GM20431 (cell line): ENCODE data around the gene TMEM165.

Experiments
- in situ Hi-C: fragments of 300-500 bp; cut with MseI, MboI; formaldehyde crosslinking; loops from one replicate; pipeline ENCODE4 v1.15.0; 2020; ENCODE audit warnings: low sequenced_read_pairs; ENCODE audit not compliant: unreplicated experiment

TMEM165 gene

GRCh38 chr4:55446578-55446922, 50.8 kb downstream of the TMEM165 start:
- in situ Hi-C loops, result no loop called here

GRCh38 chr4:55447108-55447708, 51.5 kb downstream of the TMEM165 start:
- in situ Hi-C loops, result no loop called here

GRCh38 chr4:55447831-55448230, 52.1 kb downstream of the TMEM165 start:
- in situ Hi-C loops, result no loop called here

- in situ Hi-C loops, result no loop called here
Measured at GRCh38 chr4:55450566-55450965, 54.8 kb downstream of the TMEM165 start.

GRCh38 chr4:55458164-55458563, 62.4 kb downstream of the TMEM165 start:
- in situ Hi-C loops, result no loop called here

- in situ Hi-C loops, result no loop called here
Measured at GRCh38 chr4:55458611-55459010, 62.9 kb downstream of the TMEM165 start.

- in situ Hi-C loops, result no loop called here
Measured at GRCh38 chr4:55466001-55466400, 70.2 kb downstream of the TMEM165 start.

GRCh38 chr4:55468724-55469123, 73.0 kb downstream of the TMEM165 start:
- in situ Hi-C loops, result no loop called here

- in situ Hi-C loops, result no loop called here
Measured at GRCh38 chr4:55469979-55470378, 74.2 kb downstream of the TMEM165 start.
